ENCODE measurements around the gene MBOAT1. TPM values are rescaled to one million over a fixed set of nuclear protein-coding genes. Genes with fewer than 3 reads are reported as not detected.

Gene MBOAT1
- polyA plus RNA-seq, 3 donors, result 6.8 to 59.1 (median 8.1) TPM

DNA sequence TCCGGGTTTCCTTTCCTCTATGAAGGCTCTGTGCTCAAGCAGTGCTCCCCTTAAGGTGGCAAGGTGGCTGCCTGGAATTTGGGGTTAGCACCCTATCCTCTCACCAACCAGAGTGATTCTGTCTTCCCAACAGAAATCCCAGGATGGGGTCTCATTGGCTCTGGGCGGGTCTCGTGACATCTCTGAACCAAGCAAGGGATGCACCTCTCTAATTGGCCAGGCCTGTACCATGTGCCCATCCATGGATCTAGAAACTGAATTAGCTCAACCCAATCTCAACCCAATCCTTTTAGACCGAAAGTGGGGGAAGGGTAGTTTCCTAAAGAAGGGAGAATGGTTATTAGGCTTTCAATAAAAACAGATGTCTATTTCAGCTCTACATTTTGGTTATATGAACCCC lies 17.6 kb upstream of the MBOAT1 start:
- H3K9me3 ChIP-seq (replicated peaks in 1 of 2; ENCODE audit: control insufficient read depth in 1 of 2, insufficient read depth in 1 of 2, low read length in 2 of 2), result no peaks in the 10 kb centered on the region
- 100% methylated on average over 1 of the region's 4 CpGs for WGBS (ENCODE audit: insufficient coverage)
- H3K36me3 ChIP-seq (replicated peaks in 1 of 2; ENCODE audit: control insufficient read depth in 1 of 2, insufficient read depth in 2 of 2, low read length in 2 of 2), result no peaks in the 10 kb centered on the region
- Mint-ChIP-seq H3K9me3 (peaks cover 0 to 6% (median 0%) of the 10 kb centered on the region in 7 donors), H3K4me1 (peaks cover 8% of the 10 kb centered on the region), H3K27me3 (ENCODE audit: low read depth in 3 of 3) (peaks cover 1 to 7% (median 2%) of the 10 kb centered on the region in 3 donors), H3K4me3 (no peak overlapping the region), H3K27ac (no peak overlapping the region), H3K36me3 (no peaks in the 10 kb centered on the region)
- H2AFZ ChIP-seq (ENCODE audit: insufficient read depth, low read depth, low read length, poor library complexity, severe bottlenecking), result no peak overlapping the region
- H3K9ac ChIP-seq (ENCODE audit: insufficient read depth, low read length, poor library complexity, severe bottlenecking), result no peak overlapping the region
- H3K79me2 ChIP-seq (ENCODE audit: insufficient read depth, low read length), result no peaks in the 10 kb centered on the region
- TF ChIP-seq, protein P1, sequence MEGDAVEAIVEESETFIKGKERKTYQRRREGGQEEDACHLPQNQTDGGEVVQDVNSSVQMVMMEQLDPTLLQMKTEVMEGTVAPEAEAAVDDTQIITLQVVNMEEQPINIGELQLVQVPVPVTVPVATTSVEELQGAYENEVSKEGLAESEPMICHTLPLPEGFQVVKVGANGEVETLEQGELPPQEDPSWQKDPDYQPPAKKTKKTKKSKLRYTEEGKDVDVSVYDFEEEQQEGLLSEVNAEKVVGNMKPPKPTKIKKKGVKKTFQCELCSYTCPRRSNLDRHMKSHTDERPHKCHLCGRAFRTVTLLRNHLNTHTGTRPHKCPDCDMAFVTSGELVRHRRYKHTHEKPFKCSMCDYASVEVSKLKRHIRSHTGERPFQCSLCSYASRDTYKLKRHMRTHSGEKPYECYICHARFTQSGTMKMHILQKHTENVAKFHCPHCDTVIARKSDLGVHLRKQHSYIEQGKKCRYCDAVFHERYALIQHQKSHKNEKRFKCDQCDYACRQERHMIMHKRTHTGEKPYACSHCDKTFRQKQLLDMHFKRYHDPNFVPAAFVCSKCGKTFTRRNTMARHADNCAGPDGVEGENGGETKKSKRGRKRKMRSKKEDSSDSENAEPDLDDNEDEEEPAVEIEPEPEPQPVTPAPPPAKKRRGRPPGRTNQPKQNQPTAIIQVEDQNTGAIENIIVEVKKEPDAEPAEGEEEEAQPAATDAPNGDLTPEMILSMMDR (IDR thresholded peaks at IDR 0.05), result no peak
- DNase-seq, result no peak
- H3K27ac ChIP-seq (ENCODE audit: low read depth in 1 of 2, low read length in 2 of 2), result no peak overlapping the region
- no peaks in the 10 kb centered on the region for H3K4me1 ChIP-seq (ENCODE audit: control insufficient read depth in 1 of 2, insufficient read depth in 2 of 2, low read length in 2 of 2)
- intact Hi-C loops (cut with micrococcal nuclease), result no loop called here
- H4K20me1 ChIP-seq (ENCODE audit: insufficient read depth, low read length), result no peaks in the 10 kb centered on the region
- no peak overlapping the region for H3K4me3 ChIP-seq (replicated peaks in 1 of 3; ENCODE audit: low read depth in 2 of 3, low read length in 3 of 3)
- no peaks in the 10 kb centered on the region for H3K27me3 ChIP-seq (ENCODE audit: control insufficient read depth in 2 of 2, insufficient read depth in 2 of 2, low read length in 2 of 2)
- H3K4me2 ChIP-seq (replicated peaks; ENCODE audit: extremely low read depth, low read length, poor library complexity, severe bottlenecking), result no peak overlapping the region

GRCh38 chr6:20227350-20227749 lies 15.1 kb upstream of the MBOAT1 start:
- Histone ChIP-seq H3K4me2 (replicated peaks; ENCODE audit: extremely low read depth, low read length, poor library complexity, severe bottlenecking) (no peak overlapping the region), H3K27ac (ENCODE audit: low read depth in 1 of 2, low read length in 2 of 2) (no peak overlapping the region), H3K36me3 (replicated peaks in 1 of 2; ENCODE audit: control insufficient read depth in 1 of 2, insufficient read depth in 2 of 2, low read length in 2 of 2) (no peaks in the 10 kb centered on the region), H2AFZ (ENCODE audit: insufficient read depth, low read depth, low read length, poor library complexity, severe bottlenecking) (no peak overlapping the region), H4K20me1 (ENCODE audit: insufficient read depth, low read length) (no peaks in the 10 kb centered on the region), H3K9me3 (replicated peaks in 1 of 2; ENCODE audit: control insufficient read depth in 1 of 2, insufficient read depth in 1 of 2, low read length in 2 of 2) (no peaks in the 10 kb centered on the region), H3K27me3 (ENCODE audit: control insufficient read depth in 2 of 2, insufficient read depth in 2 of 2, low read length in 2 of 2) (no peaks in the 10 kb centered on the region), H3K79me2 (ENCODE audit: insufficient read depth, low read length) (no peaks in the 10 kb centered on the region), H3K4me3 (replicated peaks in 1 of 3; ENCODE audit: low read depth in 2 of 3, low read length in 3 of 3) (no peak overlapping the region), H3K4me1 (ENCODE audit: control insufficient read depth in 1 of 2, insufficient read depth in 2 of 2, low read length in 2 of 2) (peaks cover 4 to 6% of the 10 kb centered on the region in 2 donors), H3K9ac (ENCODE audit: insufficient read depth, low read length, poor library complexity, severe bottlenecking) (no peak overlapping the region)
- Mint-ChIP-seq H3K36me3 (no peaks in the 10 kb centered on the region), H3K4me3 (no peak overlapping the region), H3K4me1 (peaks cover 13% of the 10 kb centered on the region), H3K9me3 (no peaks in the 10 kb centered on the region), H3K27me3 (ENCODE audit: low read depth in 3 of 3) (peaks cover 0 to 7% (median 2%) of the 10 kb centered on the region in 3 donors), H3K27ac (no peak overlapping the region)
- 80% methylated on average over 1 of the region's 2 CpGs for WGBS (ENCODE audit: insufficient coverage)
- DNase-seq, result no peak
- intact Hi-C loops (cut with micrococcal nuclease), result no loop called here
- TF ChIP-seq, protein P1 (IDR thresholded peaks at IDR 0.05), result no peak
